Measurements from ENCODE around the gene OLFM4.

The OLFM4 gene

GRCh38 chr13:53020764-53021335 lies 7.8 kb upstream of the OLFM4 start:
- Histone ChIP-seq H3K9me3 (ENCODE audit: control insufficient read depth, low read length) (no peaks in the 10 kb centered on the region), H3K4me1 (no peaks in the 10 kb centered on the region), H3K4me3 (ENCODE audit: low read depth, low read length) (no peak overlapping the region), H3K9ac (no peak overlapping the region), H3K27me3 (ENCODE audit: control insufficient read depth, insufficient read depth, low read length) (no peaks in the 10 kb centered on the region), H3K4me2 (ENCODE audit: low read length) (no peak overlapping the region), H3K79me2 (no peaks in the 10 kb centered on the region), H3K27ac (no peak overlapping the region), H3K36me3 (ENCODE audit: control insufficient read depth, insufficient read depth, low read length) (no peaks in the 10 kb centered on the region), H2AFZ (no peak overlapping the region)
- no peak for TF ChIP-seq CTCF (IDR thresholded peaks at IDR 0.05)

- no peak overlapping the region for H3K27ac ChIP-seq
- no peaks in the 10 kb centered on the region for H3K4me1 ChIP-seq
- H3K4me2 ChIP-seq (ENCODE audit: low read length): no peak overlapping the region
- no peak for TF ChIP-seq CTCF (IDR thresholded peaks at IDR 0.05)
- H3K79me2 ChIP-seq: no peaks in the 10 kb centered on the region
- no peaks in the 10 kb centered on the region for H3K9me3 ChIP-seq (ENCODE audit: control insufficient read depth, low read length)
- no peaks in the 10 kb centered on the region for H3K27me3 ChIP-seq (ENCODE audit: control insufficient read depth, insufficient read depth, low read length)
- H3K36me3 ChIP-seq (ENCODE audit: control insufficient read depth, insufficient read depth, low read length): no peaks in the 10 kb centered on the region
- H3K4me3 ChIP-seq (ENCODE audit: low read depth, low read length): no peak overlapping the region
- no peak overlapping the region for H3K9ac ChIP-seq
- H2AFZ ChIP-seq: no peak overlapping the region
Observed at GRCh38 chr13:53023246-53023645, 5.4 kb upstream of the OLFM4 start.

- H3K27ac ChIP-seq: no peak overlapping the region
Observed at GRCh38 chr13:53028063-53028462, 550 bp upstream of the OLFM4 start.

GRCh38 chr13:53032849-53033248 lies 4.2 kb downstream of the OLFM4 start:
- Histone ChIP-seq H3K4me1 (no peaks in the 10 kb centered on the region), H3K9me3 (ENCODE audit: control insufficient read depth, low read length) (no peaks in the 10 kb centered on the region), H3K4me3 (ENCODE audit: low read depth, low read length) (no peak overlapping the region), H3K27me3 (ENCODE audit: control insufficient read depth, insufficient read depth, low read length) (no peaks in the 10 kb centered on the region), H3K79me2 (no peaks in the 10 kb centered on the region), H3K36me3 (ENCODE audit: control insufficient read depth, insufficient read depth, low read length) (no peaks in the 10 kb centered on the region), H2AFZ (no peak overlapping the region), H3K9ac (no peak overlapping the region), H3K27ac (no peak overlapping the region), H3K4me2 (ENCODE audit: low read length) (no peak overlapping the region)
- no peak for TF ChIP-seq CTCF (IDR thresholded peaks at IDR 0.05)

More at GRCh38 chr13:53028063-53028462, 550 bp upstream of the OLFM4 start:
- Histone ChIP-seq H3K9me3 (ENCODE audit: control insufficient read depth, low read length) (no peaks in the 10 kb centered on the region), H3K27me3 (ENCODE audit: control insufficient read depth, insufficient read depth, low read length) (no peaks in the 10 kb centered on the region), H3K4me1 (no peaks in the 10 kb centered on the region), H3K4me3 (ENCODE audit: low read depth, low read length) (no peak overlapping the region), H3K79me2 (no peaks in the 10 kb centered on the region), H3K9ac (no peak overlapping the region), H3K36me3 (ENCODE audit: control insufficient read depth, insufficient read depth, low read length) (no peaks in the 10 kb centered on the region), H3K4me2 (ENCODE audit: low read length) (no peak overlapping the region), H2AFZ (no peak overlapping the region)
- TF ChIP-seq CTCF (IDR thresholded peaks at IDR 0.05): no peak

- no peak overlapping the region for H2AFZ ChIP-seq
- H3K4me1 ChIP-seq: no peaks in the 10 kb centered on the region
- no peaks in the 10 kb centered on the region for H3K9me3 ChIP-seq (ENCODE audit: control insufficient read depth, low read length)
- no peak overlapping the region for H3K27ac ChIP-seq
- no peak overlapping the region for H3K9ac ChIP-seq
- H3K27me3 ChIP-seq (ENCODE audit: control insufficient read depth, insufficient read depth, low read length): no peaks in the 10 kb centered on the region
- H3K4me3 ChIP-seq (ENCODE audit: low read depth, low read length): no peak overlapping the region
- no peak overlapping the region for H3K4me2 ChIP-seq (ENCODE audit: low read length)
- H3K79me2 ChIP-seq: no peaks in the 10 kb centered on the region
- no peak for TF ChIP-seq CTCF (IDR thresholded peaks at IDR 0.05)
- H3K36me3 ChIP-seq (ENCODE audit: control insufficient read depth, insufficient read depth, low read length): no peaks in the 10 kb centered on the region
Observed at GRCh38 chr13:53038993-53039392, 10.4 kb downstream of the OLFM4 start.

All from parathyroid adenoma (tissue), 2 donors.